ENCODE data around the gene RFTN1. TPM values are rescaled to one million over a fixed set of nuclear protein-coding genes. Genes with fewer than 3 reads are reported as not detected.

Gene RFTN1
- total and polyA plus RNA-seq, 2 of the 8 experiments (the other 6 are each of a cell fraction or from before 2014, with no cell fraction given): 4.6 to 6.7 TPM

DNA sequence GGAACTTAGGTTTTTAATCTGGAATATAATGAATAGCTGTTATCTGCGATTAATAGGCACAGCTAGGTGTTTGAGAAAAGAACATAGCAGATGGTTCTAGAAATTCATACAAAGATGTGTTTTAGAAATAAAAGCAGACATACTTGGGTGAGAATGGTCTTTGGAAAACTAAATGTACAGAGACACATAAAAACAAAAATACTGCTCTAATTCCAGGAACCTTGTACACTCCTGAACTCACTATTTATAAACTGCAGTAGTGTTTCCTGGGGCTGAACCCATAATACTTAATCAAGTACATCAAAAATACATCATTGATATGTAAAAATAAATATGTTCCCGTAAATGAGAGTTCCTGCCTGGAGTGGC lies 143.0 kb downstream of the RFTN1 start:
- Histone ChIP-seq H3K4ac (replicated peaks; ENCODE audit: insufficient read length, low read depth, low read length) (no peak overlapping the region), H3K4me3 (ENCODE audit: extremely low read depth in 1 of 4, insufficient read depth in 2 of 4, low read depth in 3 of 4, low read length in 4 of 4) (no peak overlapping the region), H3K4me1 (replicated peaks in 1 of 4; ENCODE audit: control insufficient read depth in 3 of 4, insufficient read depth in 4 of 4, low read length in 3 of 4) (peaks cover 9 to 23% (median 14%) of the 10 kb centered on the region in 4 experiments), H3K23ac (ENCODE audit: insufficient read length) (no peak overlapping the region), H4K8ac (ENCODE audit: extremely low read depth, insufficient read depth, low read length) (no peak overlapping the region), H4K20me1 (replicated peaks in 1 of 2; ENCODE audit: control insufficient read depth in 1 of 2, insufficient read depth in 2 of 2, low read length in 2 of 2) (no peaks in the 10 kb centered on the region), H2BK15ac (ENCODE audit: low read length) (no peak overlapping the region), H2BK12ac (ENCODE audit: low read depth, low read length) (peak overlapping the region; percentile 52; the same call in 1 of the 2 replicates), H3K4me2 (ENCODE audit: insufficient read depth in 1 of 2, low read depth in 2 of 2, low read length in 2 of 2) (peak overlapping the region in 1 of 2 experiments; percentile 54; a peak in 2 of 4 replicates), H3K79me1 (ENCODE audit: low read depth, low read length) (no peaks in the 10 kb centered on the region; the same call in 1 of the 2 replicates), H3K56ac (replicated peaks; ENCODE audit: insufficient read length, low read depth, low read length) (no peak overlapping the region), H3K27me3 (replicated peaks in 1 of 4; ENCODE audit: control insufficient read depth in 3 of 4, extremely low read depth in 1 of 4, insufficient read depth in 3 of 4, low read length in 3 of 4) (no peaks in the 10 kb centered on the region), H3K27ac (ENCODE audit: low read depth, low read length) (no peak overlapping the region), H4K91ac (replicated peaks; ENCODE audit: insufficient read length, low read length) (no peak overlapping the region), H3K18ac (ENCODE audit: extremely low read depth, low read length) (no peak overlapping the region; the same call in 1 of the 2 replicates), H2BK20ac (ENCODE audit: low read length) (no peak overlapping the region), H2AFZ (ENCODE audit: low read length) (no peak overlapping the region), H4K5ac (ENCODE audit: insufficient read length, low read depth, low read length) (no peak overlapping the region), H3K9me3 (ENCODE audit: insufficient read depth in 2 of 2, low read depth in 1 of 2, low read length in 1 of 2) (no peaks in the 10 kb centered on the region), H2AK5ac (ENCODE audit: low read depth, low read length) (0 out of 2 replicates have a peak overlapping the region, but pooled peaks have one; percentile 6), H3K23me2 (ENCODE audit: low read depth, low read length) (no peaks in the 10 kb centered on the region), H3K79me2 (ENCODE audit: control insufficient read depth in 1 of 2, insufficient read depth in 2 of 2, low read length in 2 of 2) (no peaks in the 10 kb centered on the region), H2BK5ac (ENCODE audit: low read depth, low read length) (no peak overlapping the region), H3K36me3 (ENCODE audit: control insufficient read depth in 2 of 4, insufficient read depth in 4 of 4, low read length in 3 of 4) (no peaks in the 10 kb centered on the region), H3K14ac (ENCODE audit: insufficient read length) (no peak overlapping the region), H2BK120ac (replicated peaks; ENCODE audit: low read depth, low read length) (no peak overlapping the region), H3K9ac (replicated peaks in 1 of 4; ENCODE audit: extremely low read depth in 1 of 4, low read depth in 3 of 4, low read length in 3 of 4) (no peak overlapping the region)
- CTCF ChIA-PET (ENCODE audit: partially characterized antibody): interaction anchor here (0.9 to 1.5 kb wide), 3 partner anchors 17 to 110 kb away, joined by 3 read pairs; no protein-coding TSS in a partner anchor
- no peak for DNase-seq (ENCODE audit: low read depth in 1 of 2, low spot score in 2 of 2)
- POLR2A ChIA-PET (ENCODE audit: partially characterized antibody): interaction anchor here (1.1 to 1.4 kb wide), 3 partner anchors 17 to 180 kb away, joined by 3 to 4 read pairs (median 3); no protein-coding TSS in a partner anchor
- no peak for TF ChIP-seq CHD2 (IDR thresholded peaks at IDR 0.05; ENCODE audit: low read length)
- no peak for TF ChIP-seq SP2 (IDR thresholded peaks at IDR 0.05; ENCODE audit: low read length)
- no peak for TF ChIP-seq TAF7 (optimal IDR thresholded peaks at IDR 0.05; ENCODE audit: borderline replicate concordance, low read depth, low read length)
- TF ChIP-seq POLR2A (IDR thresholded peaks at IDR 0.05; ENCODE audit: control extremely low read depth in 1 of 2, low read depth in 2 of 2, low read length in 2 of 2): no peak
- TF ChIP-seq GTF2F1 (IDR thresholded peaks at IDR 0.05; ENCODE audit: borderline replicate concordance, low read depth, low read length): no peak
- TF ChIP-seq TEAD4 (IDR thresholded peaks at IDR 0.05; ENCODE audit: low read depth, low read length): no peak
- no peak for TF ChIP-seq POLR2AphosphoS5 (IDR thresholded peaks at IDR 0.05; ENCODE audit: low read depth, low read length)
- no peak for TF ChIP-seq BCL11A (IDR thresholded peaks at IDR 0.05; ENCODE audit: low read depth in 2 of 2, low read length in 2 of 2)
- TF ChIP-seq TCF12 (IDR thresholded peaks at IDR 0.05; ENCODE audit: low read depth, low read length): no peak
- no peak for TF ChIP-seq RAD21 (IDR thresholded peaks at IDR 0.05 in 1 of 2, conservative IDR thresholded peaks at IDR 0.05 in 1 of 2; ENCODE audit: low read depth in 2 of 2, low read length in 2 of 2)
- no peak for TF ChIP-seq CTBP2 (IDR thresholded peaks at IDR 0.05; ENCODE audit: borderline replicate concordance, insufficient read depth, insufficient read length, low read length)
- TF ChIP-seq, protein P1, sequence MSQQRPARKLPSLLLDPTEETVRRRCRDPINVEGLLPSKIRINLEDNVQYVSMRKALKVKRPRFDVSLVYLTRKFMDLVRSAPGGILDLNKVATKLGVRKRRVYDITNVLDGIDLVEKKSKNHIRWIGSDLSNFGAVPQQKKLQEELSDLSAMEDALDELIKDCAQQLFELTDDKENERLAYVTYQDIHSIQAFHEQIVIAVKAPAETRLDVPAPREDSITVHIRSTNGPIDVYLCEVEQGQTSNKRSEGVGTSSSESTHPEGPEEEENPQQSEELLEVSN (IDR thresholded peaks at IDR 0.05): no peak
- no peak for TF ChIP-seq TAF1 (IDR thresholded peaks at IDR 0.05; ENCODE audit: low read depth, low read length)
- WGBS, 2 experiments (ENCODE audit: extremely low coverage in 1 of 2, insufficient coverage in 1 of 2, insufficient read length in 1 of 2, insufficient replicate concordance in 2 of 2, low coverage in 1 of 2, low lambda C conversion rate in 2 of 2, missing lambda C conversion rate in 1 of 2): 83% methylated on average over 2 of the region's 2 CpGs; no CpG with 5 or more reads in 1 of the 2 experiments
- no peak for FAIRE-seq

Data from H1 (cell line).